Stimulated activated CD4-positive, alpha-beta T cell treated with anti-CD3 and anti-CD28 coated beads, TNF-alpha, amount 100 ng/mL, for 24 hours (primary cell): ENCODE results near the gene ZSWIM4.
"Not testable (repeated sequence)": the region's sequence is repeated elsewhere in the genome, so short reads cannot be mapped to it uniquely, and the experiment has no call there.

Experiments used
- DNase-seq, 3 experiments: peaks; one replicate each; pipeline ENCODE4 v3.0.0-alpha.2; 2020; ENCODE audit warnings: low read depth in 3 of 3

The ZSWIM4 gene

GRCh38 chr19:13778398-13778797 lies 16.8 kb upstream of the ZSWIM4 start:
- no peak for DNase-seq

GRCh38 chr19:13778847-13779246 lies 16.4 kb upstream of the ZSWIM4 start:
- no peak for DNase-seq

GRCh38 chr19:13779794-13780193 lies 15.4 kb upstream of the ZSWIM4 start:
- DNase-seq = not testable (repeated sequence)

- no peak for DNase-seq
Measured at GRCh38 chr19:13781547-13781946, 13.7 kb upstream of the ZSWIM4 start.

- DNase-seq = no peak
Measured at GRCh38 chr19:13782537-13782936, 12.7 kb upstream of the ZSWIM4 start.

- DNase-seq = no peak
Measured at GRCh38 chr19:13783565-13784500, 11.4 kb upstream of the ZSWIM4 start.

- peak; percentile 35 to 68 (median 51) for DNase-seq
Measured at GRCh38 chr19:13784731-13785452, 10.4 kb upstream of the ZSWIM4 start.

GRCh38 chr19:13788991-13789390 lies 6.3 kb upstream of the ZSWIM4 start:
- no peak for DNase-seq

GRCh38 chr19:13790354-13790753 lies 4.9 kb upstream of the ZSWIM4 start:
- DNase-seq = no peak

- not testable (repeated sequence) for DNase-seq
Measured at GRCh38 chr19:13793317-13793716, 1.9 kb upstream of the ZSWIM4 start.

GRCh38 chr19:13794398-13794756 lies 866 bp upstream of the ZSWIM4 start:
- no peak for DNase-seq

GRCh38 chr19:13795595-13796300 lies 505 bp downstream of the ZSWIM4 start:
- no peak for DNase-seq

- DNase-seq = no peak
Measured at GRCh38 chr19:13796301-13797057, 1.2 kb downstream of the ZSWIM4 start.

GRCh38 chr19:13797058-13797440 lies 1.8 kb downstream of the ZSWIM4 start:
- no peak for DNase-seq

GRCh38 chr19:13797870-13798269 lies 2.6 kb downstream of the ZSWIM4 start:
- no peak for DNase-seq

GRCh38 chr19:13799669-13800068 lies 4.4 kb downstream of the ZSWIM4 start:
- no peak for DNase-seq

GRCh38 chr19:13803038-13803437 lies 7.8 kb downstream of the ZSWIM4 start:
- no peak for DNase-seq

GRCh38 chr19:13804830-13805683 lies 9.8 kb downstream of the ZSWIM4 start:
- DNase-seq = no peak

- DNase-seq = no peak
Measured at GRCh38 chr19:13806728-13807127, 11.5 kb downstream of the ZSWIM4 start.

GRCh38 chr19:13807421-13808021 lies 12.3 kb downstream of the ZSWIM4 start:
- no peak for DNase-seq
